ENCODE results near the gene TTC22.

TTC22 gene

DNA sequence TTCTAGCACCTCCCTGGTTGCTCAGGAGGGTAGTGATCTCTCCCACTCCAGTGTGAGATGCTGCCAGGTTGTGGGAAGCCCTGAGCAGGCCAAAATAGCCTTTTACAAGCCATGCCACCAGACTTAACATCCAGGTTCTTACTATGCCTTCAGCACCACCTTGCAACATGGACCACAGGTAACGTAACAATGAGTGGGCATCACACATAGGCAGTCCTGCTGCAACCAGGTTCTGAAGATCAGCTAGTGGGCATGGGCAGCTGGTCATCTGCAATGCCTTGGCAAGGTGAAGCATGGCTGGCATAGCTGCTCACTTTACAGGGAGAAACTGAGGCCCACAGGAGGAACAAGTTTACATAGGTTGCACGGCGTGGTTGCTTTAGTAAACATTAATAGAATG is 45.2 kb upstream of the TTC22 start:
- Histone ChIP-seq H3K4me3 (ENCODE audit: low read depth in 1 of 2, low read length in 2 of 2) (no peak overlapping the region), H3K27ac (ENCODE audit: low read length) (no peak overlapping the region), H3K36me3 (ENCODE audit: insufficient read depth, low read length) (peaks cover 47% of the 10 kb centered on the region), H3K4me2 (ENCODE audit: insufficient read depth, low read length) (no peak overlapping the region), H3K9ac (ENCODE audit: low read depth, low read length) (no peak overlapping the region), H3K27me3 (ENCODE audit: insufficient read depth, low read length, poor library complexity) (no peaks in the 10 kb centered on the region), H3K9me3 (ENCODE audit: insufficient read depth, low read length, severe bottlenecking) (no peaks in the 10 kb centered on the region), H4K20me1 (ENCODE audit: insufficient read depth, low read length) (peaks cover 6% of the 10 kb centered on the region; the same call in 1 of the 2 replicates), H2AFZ (ENCODE audit: low read depth, low read length) (no peak overlapping the region), H3K79me2 (ENCODE audit: insufficient read depth, low read length) (no peaks in the 10 kb centered on the region), H3K4me1 (ENCODE audit: insufficient read depth, low read length) (no peaks in the 10 kb centered on the region)
- ATAC-seq (ENCODE audit: insufficient read depth, low read depth) (no peak), DNase-seq (no peak)
- TF ChIP-seq, protein P1, sequence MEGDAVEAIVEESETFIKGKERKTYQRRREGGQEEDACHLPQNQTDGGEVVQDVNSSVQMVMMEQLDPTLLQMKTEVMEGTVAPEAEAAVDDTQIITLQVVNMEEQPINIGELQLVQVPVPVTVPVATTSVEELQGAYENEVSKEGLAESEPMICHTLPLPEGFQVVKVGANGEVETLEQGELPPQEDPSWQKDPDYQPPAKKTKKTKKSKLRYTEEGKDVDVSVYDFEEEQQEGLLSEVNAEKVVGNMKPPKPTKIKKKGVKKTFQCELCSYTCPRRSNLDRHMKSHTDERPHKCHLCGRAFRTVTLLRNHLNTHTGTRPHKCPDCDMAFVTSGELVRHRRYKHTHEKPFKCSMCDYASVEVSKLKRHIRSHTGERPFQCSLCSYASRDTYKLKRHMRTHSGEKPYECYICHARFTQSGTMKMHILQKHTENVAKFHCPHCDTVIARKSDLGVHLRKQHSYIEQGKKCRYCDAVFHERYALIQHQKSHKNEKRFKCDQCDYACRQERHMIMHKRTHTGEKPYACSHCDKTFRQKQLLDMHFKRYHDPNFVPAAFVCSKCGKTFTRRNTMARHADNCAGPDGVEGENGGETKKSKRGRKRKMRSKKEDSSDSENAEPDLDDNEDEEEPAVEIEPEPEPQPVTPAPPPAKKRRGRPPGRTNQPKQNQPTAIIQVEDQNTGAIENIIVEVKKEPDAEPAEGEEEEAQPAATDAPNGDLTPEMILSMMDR (IDR thresholded peaks at IDR 0.05; ENCODE audit: borderline replicate concordance, extremely low read depth, low read length, poor library complexity, severe bottlenecking), result no peak
- no peak for TF ChIP-seq EZH2 (IDR thresholded peaks at IDR 0.05; ENCODE audit: borderline replicate concordance, low read depth, low read length, severe bottlenecking)

DNA sequence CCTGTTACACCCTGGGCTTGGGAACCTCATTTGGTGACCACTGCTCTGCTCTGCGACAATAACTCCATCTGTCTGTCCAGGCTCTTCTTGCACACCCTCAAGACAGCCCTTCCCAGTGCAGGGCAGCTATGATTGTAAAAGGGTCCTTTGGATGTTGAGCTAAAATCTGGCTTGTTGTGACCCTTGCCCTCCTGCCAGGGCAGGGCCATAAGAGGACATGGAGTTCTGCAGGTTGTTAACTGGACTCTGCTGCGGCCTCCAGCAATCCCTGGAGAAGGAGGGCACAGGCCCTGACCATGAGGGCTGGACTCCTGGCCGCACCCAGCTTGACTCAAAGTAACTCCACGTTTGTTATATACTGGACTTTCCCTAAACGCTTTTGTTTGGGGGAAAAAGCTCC is 44.6 kb upstream of the TTC22 start:
- TF ChIP-seq, protein P1 (IDR thresholded peaks at IDR 0.05; ENCODE audit: borderline replicate concordance, extremely low read depth, low read length, poor library complexity, severe bottlenecking), result no peak
- TF ChIP-seq EZH2 (IDR thresholded peaks at IDR 0.05; ENCODE audit: borderline replicate concordance, low read depth, low read length, severe bottlenecking), result no peak
- no peaks in the 10 kb centered on the region for H3K9me3 ChIP-seq (ENCODE audit: insufficient read depth, low read length, severe bottlenecking)
- no peaks in the 10 kb centered on the region for H3K4me1 ChIP-seq (ENCODE audit: insufficient read depth, low read length)
- H3K9ac ChIP-seq (ENCODE audit: low read depth, low read length), result no peak overlapping the region
- no peak overlapping the region for H3K27ac ChIP-seq (ENCODE audit: low read length)
- no peak overlapping the region for H2AFZ ChIP-seq (ENCODE audit: low read depth, low read length)
- DNase-seq (no peak), ATAC-seq (ENCODE audit: insufficient read depth, low read depth) (no peak)
- H3K4me2 ChIP-seq (ENCODE audit: insufficient read depth, low read length), result no peak overlapping the region
- H3K27me3 ChIP-seq (ENCODE audit: insufficient read depth, low read length, poor library complexity), result no peaks in the 10 kb centered on the region
- no peak overlapping the region for H3K4me3 ChIP-seq (ENCODE audit: low read depth in 1 of 2, low read length in 2 of 2)
- H3K36me3 ChIP-seq (ENCODE audit: insufficient read depth, low read length), result peaks cover 42% of the 10 kb centered on the region
- H3K79me2 ChIP-seq (ENCODE audit: insufficient read depth, low read length), result no peaks in the 10 kb centered on the region
- peaks cover 6% of the 10 kb centered on the region; the same call in 1 of the 2 replicates for H4K20me1 ChIP-seq (ENCODE audit: insufficient read depth, low read length)

DNA sequence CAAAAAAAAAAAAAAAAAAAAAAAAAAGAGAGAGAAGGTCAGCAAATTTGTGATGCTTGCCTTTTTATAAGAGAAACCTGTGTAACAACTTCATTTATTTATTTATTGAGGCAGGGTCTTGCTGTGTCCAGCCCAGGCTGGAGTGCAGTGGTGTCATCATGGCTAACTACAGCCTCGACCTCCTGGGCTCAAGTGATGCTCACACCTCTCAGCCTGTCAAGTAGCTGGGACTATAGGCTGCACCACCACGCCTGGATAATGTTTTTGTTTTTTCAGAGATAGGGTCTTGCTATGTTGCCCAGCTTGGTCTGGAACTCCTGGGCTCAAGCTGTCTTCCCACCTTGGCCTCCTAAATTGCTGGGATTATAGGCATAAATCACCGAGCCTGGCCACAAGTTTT is 43.4 kb upstream of the TTC22 start:
- H3K4me3 ChIP-seq (ENCODE audit: low read depth in 1 of 2, low read length in 2 of 2), result no peak overlapping the region
- ATAC-seq (ENCODE audit: insufficient read depth, low read depth) (no peak), DNase-seq (no peak)
- no peak overlapping the region for H3K4me2 ChIP-seq (ENCODE audit: insufficient read depth, low read length)
- no peak overlapping the region for H3K9ac ChIP-seq (ENCODE audit: low read depth, low read length)
- H3K4me1 ChIP-seq (ENCODE audit: insufficient read depth, low read length), result no peaks in the 10 kb centered on the region
- H3K9me3 ChIP-seq (ENCODE audit: insufficient read depth, low read length, severe bottlenecking), result no peaks in the 10 kb centered on the region
- no peak for TF ChIP-seq EZH2 (IDR thresholded peaks at IDR 0.05; ENCODE audit: borderline replicate concordance, low read depth, low read length, severe bottlenecking)
- TF ChIP-seq, protein P1 (IDR thresholded peaks at IDR 0.05; ENCODE audit: borderline replicate concordance, extremely low read depth, low read length, poor library complexity, severe bottlenecking), result no peak
- peaks cover 30% of the 10 kb centered on the region for H3K36me3 ChIP-seq (ENCODE audit: insufficient read depth, low read length)
- H3K27me3 ChIP-seq (ENCODE audit: insufficient read depth, low read length, poor library complexity), result no peaks in the 10 kb centered on the region
- no peaks in the 10 kb centered on the region for H3K79me2 ChIP-seq (ENCODE audit: insufficient read depth, low read length)
- H2AFZ ChIP-seq (ENCODE audit: low read depth, low read length), result no peak overlapping the region
- H3K27ac ChIP-seq (ENCODE audit: low read length), result no peak overlapping the region
- no peaks in the 10 kb centered on the region; the same call in 1 of the 2 replicates for H4K20me1 ChIP-seq (ENCODE audit: insufficient read depth, low read length)

DNA sequence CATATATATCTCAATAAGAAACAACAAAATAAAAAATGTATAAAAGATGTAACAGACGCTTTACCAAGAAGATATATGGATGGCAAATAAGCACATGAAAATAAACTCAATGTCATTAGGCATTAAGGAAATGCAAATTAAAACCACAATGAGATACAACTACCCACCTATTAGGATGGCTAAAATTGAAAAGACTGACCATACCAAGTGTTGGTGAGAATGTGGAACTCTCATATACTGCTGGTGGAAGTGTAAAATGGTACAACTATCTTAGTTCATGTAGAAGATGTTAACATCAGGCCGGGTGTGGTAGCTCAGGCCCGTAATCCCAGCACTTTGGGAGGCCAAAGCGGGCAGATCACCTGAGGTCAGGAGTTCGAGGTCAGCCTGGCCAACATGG is 42.3 kb upstream of the TTC22 start:
- no peak overlapping the region for H3K4me3 ChIP-seq (ENCODE audit: low read depth in 1 of 2, low read length in 2 of 2)
- no peaks in the 10 kb centered on the region; the same call in 1 of the 2 replicates for H4K20me1 ChIP-seq (ENCODE audit: insufficient read depth, low read length)
- no peaks in the 10 kb centered on the region for H3K4me1 ChIP-seq (ENCODE audit: insufficient read depth, low read length)
- H3K9ac ChIP-seq (ENCODE audit: low read depth, low read length), result no peak overlapping the region
- no peak overlapping the region for H3K4me2 ChIP-seq (ENCODE audit: insufficient read depth, low read length)
- no peak for DNase-seq
- H3K27me3 ChIP-seq (ENCODE audit: insufficient read depth, low read length, poor library complexity), result no peaks in the 10 kb centered on the region
- no peaks in the 10 kb centered on the region for H3K79me2 ChIP-seq (ENCODE audit: insufficient read depth, low read length)
- no peak for ATAC-seq (ENCODE audit: insufficient read depth, low read depth)
- no peak overlapping the region for H2AFZ ChIP-seq (ENCODE audit: low read depth, low read length)
- no peak for TF ChIP-seq EZH2 (IDR thresholded peaks at IDR 0.05; ENCODE audit: borderline replicate concordance, low read depth, low read length, severe bottlenecking)
- TF ChIP-seq, protein P1 (IDR thresholded peaks at IDR 0.05; ENCODE audit: borderline replicate concordance, extremely low read depth, low read length, poor library complexity, severe bottlenecking), result no peak
- no peaks in the 10 kb centered on the region for H3K9me3 ChIP-seq (ENCODE audit: insufficient read depth, low read length, severe bottlenecking)
- H3K36me3 ChIP-seq (ENCODE audit: insufficient read depth, low read length), result peaks cover 19% of the 10 kb centered on the region
- no peak overlapping the region for H3K27ac ChIP-seq (ENCODE audit: low read length)
